HG03571 (cell line): ENCODE measurements around the gene TNFRSF6B.

Experiments
- ATAC-seq: cut with Tn5 transposase; IDR thresholded peaks from one replicate; pipeline ENCODE4 v1.9.1; 2021; ENCODE audit not compliant: unreplicated experiment

Gene TNFRSF6B

GRCh38 chr20:63685269-63686026 lies 11.0 kb upstream of the TNFRSF6B start:
- no peak for ATAC-seq

GRCh38 chr20:63686094-63686491 lies 10.4 kb upstream of the TNFRSF6B start:
- ATAC-seq, result no peak

- ATAC-seq, result no peak
Observed at GRCh38 chr20:63686492-63687321, 9.7 kb upstream of the TNFRSF6B start.

- no peak for ATAC-seq
Observed at GRCh38 chr20:63687419-63688178, 8.9 kb upstream of the TNFRSF6B start.

GRCh38 chr20:63688228-63689045 lies 8.0 kb upstream of the TNFRSF6B start:
- no peak for ATAC-seq

GRCh38 chr20:63689046-63690002 lies 7.1 kb upstream of the TNFRSF6B start:
- ATAC-seq, result no peak

GRCh38 chr20:63690003-63690897 lies 6.2 kb upstream of the TNFRSF6B start:
- no peak for ATAC-seq

- ATAC-seq, result no peak
Observed at GRCh38 chr20:63690898-63691710, 5.3 kb upstream of the TNFRSF6B start.

- ATAC-seq, result no peak
Observed at GRCh38 chr20:63691711-63692435, 4.6 kb upstream of the TNFRSF6B start.

- no peak for ATAC-seq
Observed at GRCh38 chr20:63692436-63693082, 3.9 kb upstream of the TNFRSF6B start.

GRCh38 chr20:63693083-63693732 lies 3.2 kb upstream of the TNFRSF6B start:
- ATAC-seq, result no peak

- ATAC-seq, result no peak
Observed at GRCh38 chr20:63693733-63694583, 2.5 kb upstream of the TNFRSF6B start.

- ATAC-seq, result no peak
Observed at GRCh38 chr20:63694584-63695423, 1.6 kb upstream of the TNFRSF6B start.
